Measurements from ENCODE around the gene NOS1.
"Not testable (repeated sequence)": the region's sequence is repeated elsewhere in the genome, so short reads cannot be mapped to it uniquely, and the experiment has no call there.

NOS1 gene

GRCh38 chr12:117388951-117389446 lies 27.6 kb upstream of the NOS1 start:
- Histone ChIP-seq H3K36me3 (ENCODE audit: control insufficient read depth, insufficient read depth, low read length) (no peaks in the 10 kb centered on the region), H3K4me1 (ENCODE audit: control insufficient read depth, insufficient read depth, low read length) (no peaks in the 10 kb centered on the region), H3K4me3 (ENCODE audit: low read length) (no peak overlapping the region), H3K27me3 (ENCODE audit: control insufficient read depth, insufficient read depth, low read length) (no peaks in the 10 kb centered on the region), H3K27ac (ENCODE audit: low read depth, low read length) (no peak overlapping the region), H3K9ac (ENCODE audit: low read length) (no peak overlapping the region)

DNA sequence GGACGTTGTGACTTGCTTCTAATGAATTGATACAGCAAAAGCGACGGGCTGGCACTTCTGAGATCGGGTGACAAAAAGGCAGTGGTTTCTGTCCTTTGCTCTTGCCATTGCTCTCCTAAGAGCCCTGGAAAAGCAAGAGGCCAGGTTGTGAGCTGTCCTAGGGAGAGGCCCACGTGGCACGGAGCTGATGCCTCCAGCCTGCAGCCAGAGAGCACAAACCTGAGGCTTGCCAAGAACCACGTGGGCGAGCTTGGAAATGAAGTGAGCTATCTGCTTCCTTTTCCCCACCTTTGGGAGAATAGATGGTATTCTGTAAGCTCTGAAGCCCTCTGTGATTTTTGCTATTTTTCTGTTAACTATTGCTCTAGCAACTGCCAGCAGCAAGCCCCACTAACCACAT lies 26.4 kb upstream of the NOS1 start:
- no peak overlapping the region for H3K9ac ChIP-seq (ENCODE audit: low read length)
- H3K4me3 ChIP-seq (ENCODE audit: low read length), result no peak overlapping the region
- H3K4me1 ChIP-seq (ENCODE audit: control insufficient read depth, insufficient read depth, low read length), result no peaks in the 10 kb centered on the region
- H3K27ac ChIP-seq (ENCODE audit: low read depth, low read length), result no peak overlapping the region
- H3K27me3 ChIP-seq (ENCODE audit: control insufficient read depth, insufficient read depth, low read length), result no peaks in the 10 kb centered on the region
- H3K36me3 ChIP-seq (ENCODE audit: control insufficient read depth, insufficient read depth, low read length), result no peaks in the 10 kb centered on the region

DNA sequence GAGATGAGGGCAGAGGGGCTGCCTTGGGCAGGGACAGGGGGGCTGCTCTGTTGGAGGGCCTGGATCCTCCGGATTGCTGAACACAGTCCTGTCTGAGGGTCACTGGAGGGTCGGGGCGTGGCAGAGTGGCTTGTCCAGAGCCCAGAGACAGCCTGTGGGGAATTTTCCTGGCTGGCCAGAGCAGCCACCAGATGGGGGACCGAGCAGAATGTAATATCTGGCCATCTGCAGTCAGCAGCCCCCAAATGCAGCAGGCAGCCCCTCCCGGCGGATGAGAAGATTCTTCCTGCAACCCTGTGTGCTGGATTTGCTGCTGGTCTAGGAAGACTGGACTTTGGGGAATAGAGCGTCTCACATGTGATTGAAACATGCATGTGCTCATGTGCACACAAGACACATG lies 23.3 kb upstream of the NOS1 start:
- Histone ChIP-seq H3K27me3 (ENCODE audit: control insufficient read depth, insufficient read depth, low read length) (no peaks in the 10 kb centered on the region), H3K4me3 (ENCODE audit: low read length) (no peak overlapping the region), H3K9ac (ENCODE audit: low read length) (no peak overlapping the region), H3K27ac (ENCODE audit: low read depth, low read length) (no peak overlapping the region), H3K4me1 (ENCODE audit: control insufficient read depth, insufficient read depth, low read length) (no peaks in the 10 kb centered on the region), H3K36me3 (ENCODE audit: control insufficient read depth, insufficient read depth, low read length) (no peaks in the 10 kb centered on the region)

- Histone ChIP-seq H3K9ac (ENCODE audit: low read length) (no peak overlapping the region), H3K27me3 (ENCODE audit: control insufficient read depth, insufficient read depth, low read length) (no peaks in the 10 kb centered on the region), H3K4me3 (ENCODE audit: low read length) (no peak overlapping the region), H3K4me1 (ENCODE audit: control insufficient read depth, insufficient read depth, low read length) (no peaks in the 10 kb centered on the region), H3K27ac (ENCODE audit: low read depth, low read length) (no peak overlapping the region), H3K36me3 (ENCODE audit: control insufficient read depth, insufficient read depth, low read length) (no peaks in the 10 kb centered on the region)
These were observed 18.7 kb upstream of the NOS1 start for GRCh38 chr12:117380083-117380482.

GRCh38 chr12:117377758-117378157 lies 16.3 kb upstream of the NOS1 start:
- no peak overlapping the region for H3K27ac ChIP-seq (ENCODE audit: low read depth, low read length)
- H3K36me3 ChIP-seq (ENCODE audit: control insufficient read depth, insufficient read depth, low read length), result no peaks in the 10 kb centered on the region
- H3K27me3 ChIP-seq (ENCODE audit: control insufficient read depth, insufficient read depth, low read length), result no peaks in the 10 kb centered on the region
- no peak overlapping the region for H3K4me3 ChIP-seq (ENCODE audit: low read length)
- H3K9ac ChIP-seq (ENCODE audit: low read length), result no peak overlapping the region
- H3K4me1 ChIP-seq (ENCODE audit: control insufficient read depth, insufficient read depth, low read length), result no peaks in the 10 kb centered on the region

GRCh38 chr12:117370588-117370987 lies 9.2 kb upstream of the NOS1 start:
- H3K27me3 ChIP-seq (ENCODE audit: control insufficient read depth, insufficient read depth, low read length), result peaks cover 4% of the 10 kb centered on the region
- H3K4me3 ChIP-seq (ENCODE audit: low read length), result no peak overlapping the region
- no peaks in the 10 kb centered on the region for H3K4me1 ChIP-seq (ENCODE audit: control insufficient read depth, insufficient read depth, low read length)
- H3K36me3 ChIP-seq (ENCODE audit: control insufficient read depth, insufficient read depth, low read length), result no peaks in the 10 kb centered on the region
- no peak overlapping the region for H3K27ac ChIP-seq (ENCODE audit: low read depth, low read length)
- no peak overlapping the region for H3K9ac ChIP-seq (ENCODE audit: low read length)

GRCh38 chr12:117370000-117370399 lies 8.6 kb upstream of the NOS1 start:
- not testable (repeated sequence) for H3K36me3 ChIP-seq (ENCODE audit: control insufficient read depth, insufficient read depth, low read length); H3K9ac ChIP-seq (ENCODE audit: low read length); H3K27ac ChIP-seq (ENCODE audit: low read depth, low read length); H3K4me1 ChIP-seq (ENCODE audit: control insufficient read depth, insufficient read depth, low read length); H3K27me3 ChIP-seq (ENCODE audit: control insufficient read depth, insufficient read depth, low read length); H3K4me3 ChIP-seq (ENCODE audit: low read length)

- Histone ChIP-seq H3K27me3 (ENCODE audit: control insufficient read depth, insufficient read depth, low read length) (peaks cover 18% of the 10 kb centered on the region), H3K27ac (ENCODE audit: low read depth, low read length) (no peak overlapping the region), H3K4me1 (ENCODE audit: control insufficient read depth, insufficient read depth, low read length) (no peaks in the 10 kb centered on the region), H3K4me3 (ENCODE audit: low read length) (no peak overlapping the region), H3K9ac (ENCODE audit: low read length) (no peak overlapping the region), H3K36me3 (ENCODE audit: control insufficient read depth, insufficient read depth, low read length) (no peaks in the 10 kb centered on the region)
These were observed 5.7 kb upstream of the NOS1 start for GRCh38 chr12:117367006-117367638.

GRCh38 chr12:117365049-117365616 lies 3.7 kb upstream of the NOS1 start:
- Histone ChIP-seq H3K36me3 (ENCODE audit: control insufficient read depth, insufficient read depth, low read length) (no peaks in the 10 kb centered on the region), H3K9ac (ENCODE audit: low read length) (no peak overlapping the region), H3K27ac (ENCODE audit: low read depth, low read length) (no peak overlapping the region), H3K27me3 (ENCODE audit: control insufficient read depth, insufficient read depth, low read length) (peaks cover 25% of the 10 kb centered on the region), H3K4me1 (ENCODE audit: control insufficient read depth, insufficient read depth, low read length) (no peaks in the 10 kb centered on the region), H3K4me3 (ENCODE audit: low read length) (no peak overlapping the region)

DNA sequence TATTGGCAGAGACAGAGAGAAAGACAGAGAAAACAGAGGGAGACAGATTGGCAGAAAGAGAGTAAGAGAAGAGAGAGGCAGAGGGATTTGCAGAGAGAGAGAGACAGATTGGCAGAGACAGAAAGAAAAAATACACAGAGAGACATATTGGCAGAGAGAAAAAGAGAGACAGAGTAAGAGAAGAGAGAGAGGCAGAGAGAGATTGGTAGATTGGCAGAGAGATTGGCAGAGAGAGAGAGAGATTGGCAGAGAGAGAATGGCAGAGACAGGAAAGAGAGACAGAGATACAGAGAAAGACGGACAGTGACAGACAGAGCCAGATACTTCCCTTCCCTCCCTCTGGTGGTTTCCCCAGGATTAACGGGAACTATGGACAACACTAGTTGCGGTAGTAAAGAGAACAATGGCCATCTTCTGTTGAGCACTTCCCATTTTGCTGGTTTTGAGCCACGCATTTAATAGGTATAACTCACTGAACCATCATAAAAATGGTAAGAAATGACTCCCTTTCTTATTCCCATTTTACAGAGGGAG lies 2.6 kb upstream of the NOS1 start:
- H3K4me3 ChIP-seq (ENCODE audit: low read length), result no peak overlapping the region
- H3K9ac ChIP-seq (ENCODE audit: low read length), result no peak overlapping the region
- H3K27me3 ChIP-seq (ENCODE audit: control insufficient read depth, insufficient read depth, low read length), result peaks cover 31% of the 10 kb centered on the region
- H3K4me1 ChIP-seq (ENCODE audit: control insufficient read depth, insufficient read depth, low read length), result no peaks in the 10 kb centered on the region
- H3K36me3 ChIP-seq (ENCODE audit: control insufficient read depth, insufficient read depth, low read length), result no peaks in the 10 kb centered on the region
- no peak overlapping the region for H3K27ac ChIP-seq (ENCODE audit: low read depth, low read length)

DNA sequence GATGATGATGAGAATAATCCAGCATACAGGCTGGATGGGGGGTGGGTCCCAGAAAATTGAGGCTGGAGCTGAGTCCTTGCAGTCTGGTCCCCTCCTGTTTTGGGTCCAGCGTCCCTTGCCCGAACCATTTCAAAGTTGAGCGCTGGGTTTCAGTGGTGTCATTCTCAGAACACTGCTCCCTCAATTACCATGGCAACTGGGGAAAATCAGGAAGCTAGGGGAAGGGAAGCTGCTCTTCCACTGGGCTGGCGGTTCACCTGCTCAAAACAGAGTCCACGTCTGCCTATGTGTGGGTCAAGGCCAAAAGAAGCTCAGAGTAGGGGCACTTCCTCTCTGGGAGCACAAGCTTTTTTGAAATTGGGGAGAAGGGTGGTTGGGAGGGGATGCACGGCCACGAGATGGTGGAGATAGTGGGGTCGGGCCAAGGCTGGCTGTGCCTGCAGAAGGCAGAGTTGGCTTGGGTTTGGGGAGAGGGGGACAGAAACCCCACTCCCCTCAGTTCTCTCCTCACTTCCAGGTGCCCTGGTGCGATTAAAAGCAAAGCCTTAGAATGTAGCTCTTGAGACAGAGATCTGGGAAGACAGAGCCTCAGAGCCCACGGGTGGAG lies 1.7 kb upstream of the NOS1 start:
- no peak overlapping the region for H3K4me3 ChIP-seq (ENCODE audit: low read length)

DNA sequence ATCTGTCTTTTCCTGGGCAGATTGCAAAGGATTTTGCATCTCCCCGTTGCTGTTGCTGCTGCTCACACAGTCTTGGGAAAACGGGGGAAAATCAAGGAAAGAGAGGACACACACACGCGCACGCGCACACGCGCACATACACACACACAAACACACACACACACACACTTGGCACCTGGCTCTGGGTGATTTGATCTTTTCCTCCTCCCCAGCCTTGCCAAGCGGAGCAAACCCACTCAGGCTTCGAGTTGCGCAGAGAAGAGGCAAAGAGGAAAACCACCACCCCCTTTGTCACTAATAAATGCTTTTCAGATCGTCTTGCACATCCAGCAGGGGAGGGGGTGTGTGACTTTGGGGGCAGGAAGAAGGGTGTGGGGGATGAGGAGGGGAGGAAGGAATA lies 965 bp upstream of the NOS1 start:
- no peak overlapping the region for H3K4me3 ChIP-seq (ENCODE audit: low read length)
- H3K27ac ChIP-seq (ENCODE audit: low read depth, low read length), result no peak overlapping the region
- H3K27me3 ChIP-seq (ENCODE audit: control insufficient read depth, insufficient read depth, low read length), result peaks cover 31% of the 10 kb centered on the region
- H3K9ac ChIP-seq (ENCODE audit: low read length), result no peak overlapping the region
- H3K36me3 ChIP-seq (ENCODE audit: control insufficient read depth, insufficient read depth, low read length), result no peaks in the 10 kb centered on the region
- H3K4me1 ChIP-seq (ENCODE audit: control insufficient read depth, insufficient read depth, low read length), result no peaks in the 10 kb centered on the region

More for the DNA sequence above, 1.7 kb upstream of the NOS1 start:
- Histone ChIP-seq H3K27me3 (ENCODE audit: control insufficient read depth, insufficient read depth, low read length) (peaks cover 31% of the 10 kb centered on the region), H3K27ac (ENCODE audit: low read depth, low read length) (no peak overlapping the region), H3K4me1 (ENCODE audit: control insufficient read depth, insufficient read depth, low read length) (no peaks in the 10 kb centered on the region), H3K9ac (ENCODE audit: low read length) (no peak overlapping the region), H3K36me3 (ENCODE audit: control insufficient read depth, insufficient read depth, low read length) (no peaks in the 10 kb centered on the region)
